GM23248 (cell line): ENCODE measurements around the gene HS3ST3B1. TPM values are rescaled to one million over a fixed set of nuclear protein-coding genes. Genes with fewer than 3 reads are reported as not detected.

Experiments
- DNase-seq: peaks from one replicate; pipeline ENCODE4 v3.0.0-alpha.2; 2015
- H2AFZ ChIP-seq: fragments of 200-600 bp; sonication (generic); 2 replicates; pipeline ENCODE4 v1.6.1; 2016; ENCODE audit warnings: antibody characterized with exemption
- H3F3A ChIP-seq: fragments of 200-600 bp; sonication (generic); 2 replicates; pipeline ENCODE4 v1.6.1; 2016; ENCODE audit warnings: mild to moderate bottlenecking, antibody characterized with exemption, mixed run types; ENCODE audit not compliant: insufficient read depth
- H3K27ac ChIP-seq: fragments of 200-600 bp; sonication (generic); 2 replicates; pipeline ENCODE4 v1.5.1; 2016; ENCODE audit warnings: mild to moderate bottlenecking
- H3K27me3 ChIP-seq: fragments of 200-600 bp; sonication (generic); replicated peaks from 2 replicates; pipeline ENCODE4 v1.6.1; 2016; ENCODE audit warnings: mild to moderate bottlenecking; ENCODE audit not compliant: insufficient read depth
- H3K36me3 ChIP-seq: fragments of 200-600 bp; sonication (generic); 2 replicates; pipeline ENCODE4 v1.6.1; 2016; ENCODE audit warnings: low read depth, mild to moderate bottlenecking
- H3K4me1 ChIP-seq: fragments of 200-600 bp; sonication (generic); 2 replicates; pipeline ENCODE4 v1.6.1; 2016; ENCODE audit warnings: mild to moderate bottlenecking; ENCODE audit not compliant: insufficient read depth
- H3K4me2 ChIP-seq: fragments of 200-600 bp; sonication (generic); one replicate; pipeline ENCODE4 v1.6.1; 2016; ENCODE audit warnings: mild to moderate bottlenecking; ENCODE audit not compliant: unreplicated experiment
- H3K4me3 ChIP-seq: fragments of 200-600 bp; sonication (generic); 2 replicates; pipeline ENCODE4 v1.5.1; 2016; ENCODE audit warnings: mild to moderate bottlenecking
- H3K79me2 ChIP-seq: fragments of 200-600 bp; sonication (generic); 2 replicates; pipeline ENCODE4 v1.6.1; 2016; ENCODE audit warnings: mild to moderate bottlenecking; ENCODE audit not compliant: insufficient read depth
- H3K9ac ChIP-seq: fragments of 200-600 bp; sonication (generic); 2 replicates; pipeline ENCODE4 v1.6.1; 2016; ENCODE audit warnings: mild to moderate bottlenecking
- H3K9me2 ChIP-seq: fragments of 200-600 bp; sonication (generic); 2 replicates; pipeline ENCODE4 v1.6.1; 2016; ENCODE audit warnings: mixed run types, mild to moderate bottlenecking, moderate library complexity; ENCODE audit not compliant: insufficient read depth
- H3K9me3 ChIP-seq: fragments of 200-600 bp; sonication (generic); one replicate; pipeline ENCODE4 v1.6.1; 2017; ENCODE audit warnings: low read depth
- H4K20me1 ChIP-seq: fragments of 200-600 bp; sonication (generic); 2 replicates; pipeline ENCODE4 v1.6.0; 2016; ENCODE audit not compliant: insufficient read depth
- EZH2 ChIP-seq: fragments of 200-600 bp; sonication (generic); IDR thresholded peaks from 2 replicates; pipeline ENCODE4 v1.6.1; 2018; ENCODE audit warnings: antibody characterized with exemption, mild to moderate bottlenecking; ENCODE audit not compliant: insufficient read depth, poor library complexity, severe bottlenecking
- EZH2phosphoT487 ChIP-seq: fragments of 200-600 bp; sonication (generic); IDR thresholded peaks from 2 replicates; pipeline ENCODE4 v1.6.1; 2018; ENCODE audit warnings: antibody characterized with exemption, moderate library complexity, mild to moderate bottlenecking, low read depth; ENCODE audit not compliant: insufficient read depth
- WGBS, 2 experiments: methylation state at CpG; one replicate each; pipeline ENCODE4 v1.1.6; 2015 to 2017; ENCODE audit warnings: low lambda C conversion rate in 2 of 2, low coverage in 1 of 2; ENCODE audit errors: missing lambda C conversion rate in 2 of 2; 5-methylcytosine and 5-hydroxymethylcytosine counted together
- in situ Hi-C: fragments of 300-500 bp; cut with MboI; formaldehyde crosslinking; loops from 2 replicates; pipeline ENCODE4 v1.15.0; 2020
- polyA plus RNA-seq: library from polyadenylated mRNA; unstranded; fragments of >200 nt; fragmentation: Nextera tagmentation; extraction: Ambion mirVana; gene quantifications from 2 replicates; pipeline ENCODE4 v1.2.1, GENCODE V29; 2016
- total RNA-seq: library from RNA; depleted of rRNA; stranded (reverse); fragments of >200 nt; shearing (Covaris generic); gene quantifications from 2 replicates; pipeline ENCODE4 v1.2.3, GENCODE V29; 2014

The HS3ST3B1 gene
- total and polyA plus RNA-seq, 2 experiments from 2014 or later, result 37.6 to 41.9 TPM

GRCh38 chr17:14316126-14316832 lies 15.4 kb downstream of the HS3ST3B1 start:
- H3F3A ChIP-seq, result peaks cover 26% of the 10 kb centered on the region
- H4K20me1 ChIP-seq, result peaks cover 13% of the 10 kb centered on the region; the same call in 1 of the 2 replicates
- H3K27ac ChIP-seq, result no peak overlapping the region
- H3K9ac ChIP-seq, result no peak overlapping the region; the same call in 1 of the 2 replicates
- TF ChIP-seq EZH2phosphoT487, result no peak
- TF ChIP-seq EZH2, result no peak
- no peaks in the 10 kb centered on the region for H3K27me3 ChIP-seq
- peaks cover 12% of the 10 kb centered on the region for H3K4me1 ChIP-seq
- whole genome bisulfite sequencing, 2 experiments, result 71 to 75% methylated on average over 10 of the region's 10 CpGs
- no peak for DNase-seq
- no peak overlapping the region for H3K4me3 ChIP-seq
- H2AFZ ChIP-seq, result no peak overlapping the region
- H3K9me2 ChIP-seq, result no peaks in the 10 kb centered on the region
- no peak overlapping the region for H3K4me2 ChIP-seq
- H3K79me2 ChIP-seq, result peaks cover 99% of the 10 kb centered on the region
- H3K9me3 ChIP-seq, result no peaks in the 10 kb centered on the region
- peaks cover 19% of the 10 kb centered on the region for H3K36me3 ChIP-seq
- in situ Hi-C loops, result loop anchor here (25.0 kb wide), 1 partner anchor 846 kb away; no protein-coding TSS in a partner anchor

- WGBS, 2 experiments, result 79 to 80% methylated on average over 3 of the region's 3 CpGs
- Histone ChIP-seq H2AFZ (no peak overlapping the region), H3K4me2 (no peak overlapping the region), H3K9me3 (no peaks in the 10 kb centered on the region), H3K27ac (no peak overlapping the region), H3K4me3 (no peak overlapping the region), H4K20me1 (peaks cover 13% of the 10 kb centered on the region; the same call in 1 of the 2 replicates), H3K4me1 (peaks cover 19% of the 10 kb centered on the region), H3K27me3 (no peaks in the 10 kb centered on the region), H3K79me2 (peaks cover 99% of the 10 kb centered on the region), H3K9ac (no peak overlapping the region), H3K9me2 (no peaks in the 10 kb centered on the region), H3F3A (peaks cover 24% of the 10 kb centered on the region; the same call in 1 of the 2 replicates), H3K36me3 (peaks cover 19% of the 10 kb centered on the region)
- no peak for DNase-seq
- in situ Hi-C loops, result loop anchor here (25.0 kb wide), 1 partner anchor 845 kb away; no protein-coding TSS in a partner anchor
- no peak for TF ChIP-seq EZH2phosphoT487
- no peak for TF ChIP-seq EZH2
These were observed 16.5 kb downstream of the HS3ST3B1 start for GRCh38 chr17:14317383-14317782.

GRCh38 chr17:14318109-14318917 lies 17.4 kb downstream of the HS3ST3B1 start:
- in situ Hi-C loops, result loop anchor here (25.0 kb wide), 1 partner anchor 844 kb away; no protein-coding TSS in a partner anchor
- no peak overlapping the region for H2AFZ ChIP-seq
- H3K9me2 ChIP-seq, result no peaks in the 10 kb centered on the region
- H3K4me3 ChIP-seq, result no peak overlapping the region
- peaks cover 100% of the 10 kb centered on the region for H3K79me2 ChIP-seq
- peaks cover 21% of the 10 kb centered on the region for H3K4me1 ChIP-seq
- peaks cover 13% of the 10 kb centered on the region; the same call in 1 of the 2 replicates for H4K20me1 ChIP-seq
- no peak overlapping the region for H3K4me2 ChIP-seq
- H3K27me3 ChIP-seq, result no peaks in the 10 kb centered on the region
- H3F3A ChIP-seq, result peaks cover 26% of the 10 kb centered on the region; the same call in 1 of the 2 replicates
- H3K9ac ChIP-seq, result no peak overlapping the region
- no peak overlapping the region for H3K27ac ChIP-seq
- WGBS, 2 experiments, result 59 to 67% methylated on average over 9 to 12 of the region's 12 CpGs
- H3K9me3 ChIP-seq, result no peaks in the 10 kb centered on the region
- no peak for DNase-seq
- TF ChIP-seq EZH2phosphoT487 (no peak), EZH2 (no peak)
- H3K36me3 ChIP-seq, result peaks cover 19% of the 10 kb centered on the region

GRCh38 chr17:14318918-14319205 lies 18.0 kb downstream of the HS3ST3B1 start:
- H3K36me3 ChIP-seq, result peaks cover 14% of the 10 kb centered on the region
- no peak overlapping the region for H2AFZ ChIP-seq
- H3K9ac ChIP-seq, result no peak overlapping the region
- 77 to 80% methylated on average over 4 of the region's 4 CpGs for WGBS, 2 experiments
- peaks cover 13% of the 10 kb centered on the region; the same call in 1 of the 2 replicates for H4K20me1 ChIP-seq
- H3K4me1 ChIP-seq, result peaks cover 21% of the 10 kb centered on the region
- in situ Hi-C loops, result loop anchor here (25.0 kb wide), 1 partner anchor 843 kb away; no protein-coding TSS in a partner anchor
- H3K4me2 ChIP-seq, result no peak overlapping the region
- no peak for DNase-seq
- H3K9me2 ChIP-seq, result no peaks in the 10 kb centered on the region
- no peak overlapping the region for H3K27ac ChIP-seq
- no peak overlapping the region for H3K4me3 ChIP-seq
- TF ChIP-seq EZH2 (no peak), EZH2phosphoT487 (no peak)
- no peaks in the 10 kb centered on the region for H3K27me3 ChIP-seq
- H3K9me3 ChIP-seq, result no peaks in the 10 kb centered on the region
- H3K79me2 ChIP-seq, result peaks cover 100% of the 10 kb centered on the region
- H3F3A ChIP-seq, result peaks cover 26% of the 10 kb centered on the region; the same call in 1 of the 2 replicates
